Fibroblast of lung (primary cell): ENCODE data around the gene FAP. TPM values are rescaled to one million over a fixed set of nuclear protein-coding genes. Genes with fewer than 3 reads are reported as not detected.

Experiments used
- DNase-seq, 2 donors: peaks; one replicate each; pipeline versions ENCODE4 v3.0.0 to v3.0.0-alpha.2; 2010; ENCODE audit warnings: low read depth in 2 of 2
- H2AFZ ChIP-seq: 2 replicates; pipeline ENCODE4 v1.5.1; 2012; ENCODE audit warnings: low read length, control low read depth, inconsistent platforms
- H3K27ac ChIP-seq: 2 replicates; pipeline ENCODE4 v1.5.1; 2011; ENCODE audit warnings: low read length, control low read depth; ENCODE audit not compliant: insufficient read depth
- H3K27me3 ChIP-seq: 2 replicates; pipeline ENCODE4 v1.5.1; 2011; ENCODE audit warnings: mild to moderate bottlenecking, low read length; ENCODE audit not compliant: control insufficient read depth, insufficient read depth
- H3K36me3 ChIP-seq: 2 replicates; pipeline ENCODE4 v1.5.1; 2011; ENCODE audit warnings: low read length; ENCODE audit not compliant: control insufficient read depth, insufficient read depth
- H3K4me1 ChIP-seq: 2 replicates; pipeline ENCODE4 v1.5.1; 2011; ENCODE audit warnings: low read length; ENCODE audit not compliant: control insufficient read depth, insufficient read depth; ENCODE audit errors: extremely low read depth
- H3K4me2 ChIP-seq: 2 replicates; pipeline ENCODE4 v1.5.1; 2011; ENCODE audit warnings: low read length, control low read depth; ENCODE audit not compliant: insufficient read depth; ENCODE audit errors: extremely low read depth
- H3K4me3 ChIP-seq, 4 experiments: fragments of 200-600 bp in 1 of 4; sonication (generic) in 1 of 4; replicated peaks in 1 of 4; 2 replicates each; pipeline ENCODE4 v1.5.1; 2011 to 2016; ENCODE audit warnings: low read length in 4 of 4, low read depth in 3 of 4, mild to moderate bottlenecking in 3 of 4, control low read depth in 2 of 4, inconsistent platforms in 1 of 4, mixed read lengths in 1 of 4; ENCODE audit not compliant: insufficient read depth in 1 of 4; ENCODE audit errors: control extremely low read depth in 1 of 4
- H3K79me2 ChIP-seq: 2 replicates; pipeline ENCODE4 v1.5.1; 2012; ENCODE audit warnings: mild to moderate bottlenecking, low read length, inconsistent platforms; ENCODE audit not compliant: control insufficient read depth, insufficient read depth
- H3K9ac ChIP-seq: 2 replicates; pipeline ENCODE4 v1.5.1; 2011; ENCODE audit warnings: mild to moderate bottlenecking, low read length, control low read depth; ENCODE audit not compliant: insufficient read depth
- H3K9me3 ChIP-seq: 2 replicates; pipeline ENCODE4 v1.5.1; 2012; ENCODE audit warnings: low read depth, low read length; ENCODE audit not compliant: control insufficient read depth, insufficient read depth
- H4K20me1 ChIP-seq: 2 replicates; pipeline ENCODE4 v1.5.1; 2011; ENCODE audit warnings: low read length; ENCODE audit not compliant: control insufficient read depth, insufficient read depth; ENCODE audit errors: extremely low read depth
- EZH2 ChIP-seq: IDR thresholded peaks from 2 replicates; pipeline ENCODE4 v1.5.1; 2012; ENCODE audit warnings: low read length, control low read depth, mild to moderate bottlenecking; ENCODE audit errors: missing control alignments
- polyA plus RNA-seq, 2 donors: library from polyadenylated mRNA; depleted of rRNA in 1 of 2; stranded (reverse) in 1 of 2; unstranded in 1 of 2; fragments of >200 nt; gene quantifications; 2 replicates each; pipeline ENCODE4 v1.2.1, GENCODE V29; 2011 to 2012; ENCODE audit warnings: missing spikeins in 1 of 2
- total RNA-seq: library from RNA; depleted of rRNA; stranded (reverse); fragments of >200 nt; gene quantifications from 2 replicates; pipeline ENCODE4 v1.2.1, GENCODE V29; 2014
- TF ChIP-seq, protein P1 (sequence below), 2 donors: IDR thresholded peaks in 1 of 2; conservative IDR thresholded peaks in 1 of 2; 1 replicate in 1 of 2; 2 replicates in 1 of 2; pipeline ENCODE4 v1.5.1; 2011 to 2012; ENCODE audit warnings: low read length in 2 of 2, control low read depth in 1 of 2, inconsistent platforms in 1 of 2, low read depth in 1 of 2, mild to moderate bottlenecking in 1 of 2

The FAP gene
- total and polyA plus RNA-seq, 2 donors (not counting 1 experiment from before 2014, with no cell fraction given), result 96.1 to 140 TPM

DNA sequence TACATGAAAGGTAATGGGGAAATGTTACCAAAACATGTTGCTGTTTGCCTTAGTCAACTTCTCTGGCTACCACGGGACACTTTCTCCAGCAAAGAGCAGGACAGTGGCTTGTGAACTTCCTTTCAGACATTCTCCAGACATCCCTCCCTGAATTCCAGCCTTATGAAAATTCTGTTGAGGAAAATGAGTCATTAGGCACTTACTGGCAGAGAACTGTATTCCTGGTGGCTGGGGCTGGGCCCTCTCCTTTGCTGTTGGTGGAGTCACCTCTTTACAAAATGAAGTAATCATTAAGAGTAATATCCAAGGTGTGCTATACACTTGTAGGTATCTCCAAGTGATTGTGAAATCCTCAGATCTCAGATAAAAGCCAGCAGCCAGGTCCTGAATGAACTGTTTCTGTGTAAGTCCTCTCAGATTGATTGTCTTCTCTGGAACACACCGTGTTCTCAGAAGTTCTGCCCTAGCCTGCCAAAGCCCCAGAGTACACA is 1.3 kb upstream of the FAP start:
- TF ChIP-seq, protein P1, sequence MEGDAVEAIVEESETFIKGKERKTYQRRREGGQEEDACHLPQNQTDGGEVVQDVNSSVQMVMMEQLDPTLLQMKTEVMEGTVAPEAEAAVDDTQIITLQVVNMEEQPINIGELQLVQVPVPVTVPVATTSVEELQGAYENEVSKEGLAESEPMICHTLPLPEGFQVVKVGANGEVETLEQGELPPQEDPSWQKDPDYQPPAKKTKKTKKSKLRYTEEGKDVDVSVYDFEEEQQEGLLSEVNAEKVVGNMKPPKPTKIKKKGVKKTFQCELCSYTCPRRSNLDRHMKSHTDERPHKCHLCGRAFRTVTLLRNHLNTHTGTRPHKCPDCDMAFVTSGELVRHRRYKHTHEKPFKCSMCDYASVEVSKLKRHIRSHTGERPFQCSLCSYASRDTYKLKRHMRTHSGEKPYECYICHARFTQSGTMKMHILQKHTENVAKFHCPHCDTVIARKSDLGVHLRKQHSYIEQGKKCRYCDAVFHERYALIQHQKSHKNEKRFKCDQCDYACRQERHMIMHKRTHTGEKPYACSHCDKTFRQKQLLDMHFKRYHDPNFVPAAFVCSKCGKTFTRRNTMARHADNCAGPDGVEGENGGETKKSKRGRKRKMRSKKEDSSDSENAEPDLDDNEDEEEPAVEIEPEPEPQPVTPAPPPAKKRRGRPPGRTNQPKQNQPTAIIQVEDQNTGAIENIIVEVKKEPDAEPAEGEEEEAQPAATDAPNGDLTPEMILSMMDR (conservative IDR thresholded peaks at IDR 0.05 in 1 of 2, IDR thresholded peaks at IDR 0.05 in 1 of 2; ENCODE audit: low read depth in 1 of 2, low read length in 2 of 2), result no peak
- no peak for TF ChIP-seq EZH2
- Histone ChIP-seq H3K4me2 (peak overlapping the region; percentile 71), H4K20me1 (no peaks in the 10 kb centered on the region), H3K4me1 (peaks cover 14% of the 10 kb centered on the region), H3K9ac (no peak overlapping the region), H3K27ac (peak overlapping the region; percentile 93), H3K9me3 (no peaks in the 10 kb centered on the region), H3K79me2 (peaks cover 33% of the 10 kb centered on the region), H3K4me3 (peak overlapping the region in 2 of 4 experiments; percentile 4 to 6), H3K36me3 (peaks cover 2% of the 10 kb centered on the region), H2AFZ (no peak overlapping the region), H3K27me3 (no peaks in the 10 kb centered on the region)
- peak; percentile 67 to 98 for DNase-seq

DNA sequence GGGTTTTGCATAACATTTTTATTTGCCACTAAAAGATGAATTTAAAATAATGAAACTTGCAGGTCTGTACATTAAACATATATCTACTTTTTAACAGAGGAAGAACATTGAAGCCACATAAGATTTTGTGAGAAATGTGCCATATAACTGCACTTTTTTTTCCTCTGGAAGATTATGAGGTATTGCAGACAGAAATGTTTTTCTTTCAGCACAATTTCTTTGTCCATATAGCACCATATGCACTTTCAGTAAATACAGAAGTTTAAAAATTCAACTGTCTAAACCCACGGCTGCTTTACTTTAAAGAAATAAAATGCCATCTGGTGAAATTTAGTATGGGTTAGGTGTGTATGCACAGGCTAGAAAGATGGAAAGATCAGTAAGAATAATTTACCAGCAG is 470 bp upstream of the FAP start:
- no peak for TF ChIP-seq EZH2
- TF ChIP-seq, protein P1 (conservative IDR thresholded peaks at IDR 0.05 in 1 of 2, IDR thresholded peaks at IDR 0.05 in 1 of 2; ENCODE audit: low read depth in 1 of 2, low read length in 2 of 2), result no peak
- peaks cover 2% of the 10 kb centered on the region for H3K36me3 ChIP-seq
- no peak overlapping the region for H3K9ac ChIP-seq
- peak overlapping the region in 3 of 4 experiments; percentile 70 to 83 (median 78) for H3K4me3 ChIP-seq
- no peaks in the 10 kb centered on the region for H4K20me1 ChIP-seq
- no peaks in the 10 kb centered on the region for H3K9me3 ChIP-seq
- H3K79me2 ChIP-seq, result peaks cover 39% of the 10 kb centered on the region
- peak overlapping the region; percentile 93 for H3K27ac ChIP-seq
- no peak for DNase-seq
- peaks cover 14% of the 10 kb centered on the region for H3K4me1 ChIP-seq
- no peak overlapping the region for H2AFZ ChIP-seq
- H3K4me2 ChIP-seq, result peak overlapping the region; percentile 89
- no peaks in the 10 kb centered on the region for H3K27me3 ChIP-seq

DNA sequence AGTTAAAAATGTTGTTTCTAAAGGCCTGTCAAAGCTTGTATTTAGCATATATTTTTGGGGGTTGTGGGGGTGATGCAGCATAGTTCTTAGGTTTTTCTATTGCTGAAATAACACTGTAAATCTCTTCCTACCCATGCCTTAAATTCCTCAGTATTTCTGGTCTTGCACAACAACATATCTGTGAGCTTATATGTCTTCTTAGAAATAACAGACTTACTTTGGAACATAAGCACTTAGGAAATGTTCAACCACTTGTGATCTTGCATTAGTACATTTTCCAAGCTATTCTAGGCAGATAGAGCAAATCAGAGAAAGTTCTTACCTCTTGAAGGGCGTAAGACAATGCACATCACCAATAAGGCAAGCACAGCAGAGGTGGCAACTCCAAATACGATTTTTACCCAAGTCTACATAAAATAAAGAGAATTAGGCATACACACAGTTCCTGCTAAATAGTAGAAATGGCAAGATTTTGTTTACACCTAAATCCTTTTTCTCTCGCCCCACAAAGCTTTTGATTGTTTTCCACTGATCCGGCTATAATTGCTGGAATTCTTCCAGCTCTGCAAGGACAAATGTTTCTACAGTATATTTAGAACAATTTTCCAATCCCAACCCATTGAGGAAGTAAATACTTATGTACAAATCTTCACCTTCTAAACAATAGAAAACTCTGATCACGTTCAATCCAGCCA is 512 bp downstream of the FAP start:
- Histone ChIP-seq H3K9me3 (no peaks in the 10 kb centered on the region), H3K4me1 (peaks cover 14% of the 10 kb centered on the region), H3K79me2 (peaks cover 39% of the 10 kb centered on the region), H2AFZ (no peak overlapping the region), H4K20me1 (no peaks in the 10 kb centered on the region), H3K9ac (peak overlapping the region; percentile 67), H3K27me3 (no peaks in the 10 kb centered on the region), H3K27ac (peak overlapping the region; percentile 93), H3K4me2 (peak overlapping the region; percentile 71), H3K4me3 (peak overlapping the region; percentile 70 to 83 (median 76)), H3K36me3 (peaks cover 4% of the 10 kb centered on the region)
- no peak for TF ChIP-seq EZH2
- TF ChIP-seq, protein P1 (conservative IDR thresholded peaks at IDR 0.05 in 1 of 2, IDR thresholded peaks at IDR 0.05 in 1 of 2; ENCODE audit: low read depth in 1 of 2, low read length in 2 of 2), result no peak
- peak; percentile 81 to 88 for DNase-seq
